Prostate gland (tissue), 2 donors: ENCODE results near the gene SRSF3. TPM values are rescaled to one million over a fixed set of nuclear protein-coding genes. Genes with fewer than 3 reads are reported as not detected.

ENCODE experiments used
- DNase-seq: peaks from one replicate; pipeline ENCODE4 v3.0.0-alpha.2; 2019; ENCODE audit warnings: low spot score
- H3K27ac ChIP-seq, 2 donors: fragments of 200-600 bp; sonication (generic); 2 replicates each; pipeline ENCODE4 v1.5.1; 2017 to 2019
- H3K27me3 ChIP-seq: fragments of 200-600 bp; sonication (generic); replicated peaks from 2 replicates; pipeline ENCODE4 v1.5.1; 2019; ENCODE audit not compliant: insufficient read depth
- H3K36me3 ChIP-seq, 2 donors: fragments of 200-600 bp; sonication (generic); 1 replicate in 1 of 2; 2 replicates in 1 of 2; pipeline versions ENCODE4 v1.5.1 to v1.8.1; 2017 to 2019
- H3K4me1 ChIP-seq: fragments of 200-600 bp; sonication (generic); replicated peaks from 2 replicates; pipeline ENCODE4 v1.5.1; 2019
- H3K4me3 ChIP-seq, 2 donors: fragments of 200-600 bp; sonication (generic); 2 replicates each; pipeline ENCODE4 v1.5.1; 2017 to 2019
- H3K9me3 ChIP-seq: fragments of 200-600 bp; sonication (generic); 2 replicates; pipeline ENCODE4 v1.5.1; 2017
- CTCF ChIP-seq, 4 experiments: fragments of 200-600 bp in 2 of 4; fragments of 450-650 bp in 2 of 4; sonication (generic) in 2 of 4; IDR thresholded peaks; 1 replicate in 3 of 4; 2 replicates in 1 of 4; pipeline ENCODE4 v1.5.1; 2016 to 2019; ENCODE audit warnings: antibody characterized with exemption in 4 of 4, mild to moderate bottlenecking in 2 of 4, moderate library complexity in 2 of 4
- POLR2A ChIP-seq: fragments of 450-650 bp; IDR thresholded peaks from one replicate; pipeline ENCODE4 v1.6.1; 2016; ENCODE audit warnings: antibody characterized with exemption, mild to moderate bottlenecking
- POLR2AphosphoS5 ChIP-seq: sonication (generic); formaldehyde crosslinking; IDR thresholded peaks from one replicate; pipeline ENCODE4 v1.6.1; 2017; ENCODE audit warnings: antibody characterized with exemption
- WGBS: methylation state at CpG from one replicate; pipeline ENCODE4 v1.1.5; 2018; 5-methylcytosine and 5-hydroxymethylcytosine counted together
- intact Hi-C: fragments of 100-400 bp; cut with DNase I; formaldehyde crosslinking; loops from one replicate; pipeline ENCODE4 v1.14.2; 2022
- total RNA-seq, 2 donors: library from RNA; depleted of rRNA; stranded (reverse); fragments of >200 nt; gene quantifications; one replicate each; pipeline ENCODE4 v1.1.0, GENCODE V29; 2016

Gene SRSF3
- total RNA-seq, 2 donors from 2014 or later = 111 to 153 TPM

DNA sequence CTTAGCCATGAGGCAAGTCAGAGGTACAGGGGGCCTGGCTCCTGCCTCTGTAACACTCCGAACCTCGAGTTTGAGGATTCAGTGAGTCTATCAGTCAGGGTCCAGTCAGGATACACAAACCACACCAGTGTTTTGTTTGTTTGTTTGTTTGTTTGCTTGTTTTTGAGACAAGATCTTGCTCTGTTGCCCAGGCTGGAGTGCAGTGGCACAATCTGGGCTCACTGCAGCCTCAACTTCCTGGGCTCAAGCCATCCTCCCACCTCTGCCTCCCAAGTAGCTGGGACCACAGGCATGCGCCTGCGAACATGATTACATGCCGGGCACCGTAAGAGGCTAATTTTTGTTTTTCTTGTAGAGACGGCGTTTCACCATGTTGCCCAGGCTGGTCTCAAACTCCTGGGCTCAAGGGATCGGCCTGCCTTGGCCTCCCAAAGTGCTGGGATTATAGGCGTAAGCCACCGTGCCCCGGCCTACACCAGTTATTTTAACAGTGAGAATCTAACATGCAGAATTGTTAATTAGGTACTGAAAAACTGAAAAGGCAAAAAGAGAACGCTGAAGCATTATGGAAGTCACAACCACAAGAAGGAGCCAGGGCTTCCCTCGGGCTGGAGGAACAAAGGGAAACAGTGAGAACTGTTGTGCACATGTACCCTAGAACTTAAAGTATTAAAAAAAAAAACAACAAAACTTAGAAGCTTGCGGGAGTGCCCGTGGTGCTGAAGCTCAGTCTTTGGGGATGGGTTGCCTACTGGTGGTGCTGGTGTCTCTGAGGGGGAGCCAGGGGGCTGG is 40.4 kb downstream of the SRSF3 start:
- no peaks in the 10 kb centered on the region for H3K27me3 ChIP-seq
- H3K36me3 ChIP-seq = no peaks in the 10 kb centered on the region
- peak overlapping the region; percentile 31 to 43 for H3K27ac ChIP-seq
- H3K4me1 ChIP-seq = peaks cover 4% of the 10 kb centered on the region
- TF ChIP-seq POLR2AphosphoS5 (no peak), CTCF (IDR thresholded peaks at IDR 0.05) (no peak), POLR2A (no peak)
- intact Hi-C loops = no loop called here
- no peak for DNase-seq
- H3K4me3 ChIP-seq = no peak overlapping the region
- no peaks in the 10 kb centered on the region for H3K9me3 ChIP-seq
- WGBS = 79% methylated on average over 16 of the region's 16 CpGs

DNA sequence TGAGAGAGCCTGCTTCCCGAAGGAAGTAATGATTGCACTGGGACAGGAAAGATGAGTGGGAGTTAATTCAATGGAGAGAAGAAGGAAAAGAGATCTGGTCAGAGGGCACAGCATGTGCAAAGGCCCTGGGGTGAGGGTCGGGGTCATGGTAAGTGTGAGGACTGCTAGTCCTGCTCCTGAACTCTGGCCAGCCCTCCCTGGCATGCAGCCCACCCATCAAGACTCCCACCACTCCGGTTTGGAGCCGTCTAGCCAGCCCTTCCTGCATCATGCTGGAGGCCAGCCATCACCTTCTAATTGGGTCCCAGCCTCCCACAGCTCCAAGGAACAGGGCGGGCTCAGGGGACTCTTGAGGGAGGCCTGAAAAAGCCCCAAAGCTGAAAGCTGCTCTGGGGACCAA is 42.1 kb downstream of the SRSF3 start:
- H3K4me3 ChIP-seq = no peak overlapping the region
- no peak for DNase-seq
- H3K27me3 ChIP-seq = no peaks in the 10 kb centered on the region
- TF ChIP-seq CTCF (IDR thresholded peaks at IDR 0.05) = no peak
- no peak for TF ChIP-seq POLR2AphosphoS5
- TF ChIP-seq POLR2A = no peak
- 63% methylated on average over 5 of the region's 5 CpGs for WGBS
- H3K36me3 ChIP-seq = no peaks in the 10 kb centered on the region
- H3K9me3 ChIP-seq = no peaks in the 10 kb centered on the region
- no peak overlapping the region for H3K27ac ChIP-seq
- H3K4me1 ChIP-seq = peaks cover 7% of the 10 kb centered on the region
- intact Hi-C loops = no loop called here

GRCh38 chr6:36636687-36637418 is 42.7 kb downstream of the SRSF3 start:
- WGBS = 71% methylated on average over 12 of the region's 12 CpGs
- no peaks in the 10 kb centered on the region for H3K9me3 ChIP-seq
- intact Hi-C loops = no loop called here
- no peak for DNase-seq
- TF ChIP-seq POLR2AphosphoS5 (no peak), POLR2A (no peak), CTCF (IDR thresholded peaks at IDR 0.05) (no peak)
- no peaks in the 10 kb centered on the region for H3K36me3 ChIP-seq
- peaks cover 8% of the 10 kb centered on the region for H3K4me1 ChIP-seq
- no peaks in the 10 kb centered on the region for H3K27me3 ChIP-seq
- H3K27ac ChIP-seq = no peak overlapping the region
- H3K4me3 ChIP-seq = no peak overlapping the region

DNA sequence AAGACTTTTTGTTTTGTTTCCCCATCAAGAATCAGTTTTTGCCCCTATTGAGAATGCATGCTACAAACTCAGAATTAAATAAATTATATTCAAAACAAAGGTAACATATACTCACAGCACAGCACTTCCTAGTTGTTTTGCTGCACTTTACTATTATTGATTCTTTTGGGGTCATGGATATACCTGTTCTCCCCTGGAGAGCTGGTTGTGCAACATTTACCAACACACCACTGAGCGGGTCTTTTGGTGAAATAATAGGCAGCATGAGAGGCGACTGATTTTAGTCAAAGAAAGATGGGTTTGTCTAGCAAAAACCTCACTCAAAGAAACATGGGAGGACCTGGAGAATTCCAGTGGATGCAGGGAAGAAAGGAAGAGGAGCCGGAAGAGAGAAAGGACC is 44.4 kb downstream of the SRSF3 start:
- 91% methylated on average over 3 of the region's 3 CpGs for WGBS
- no peaks in the 10 kb centered on the region for H3K9me3 ChIP-seq
- H3K4me3 ChIP-seq = no peak overlapping the region
- H3K4me1 ChIP-seq = peaks cover 15% of the 10 kb centered on the region
- no peak for DNase-seq
- H3K36me3 ChIP-seq = no peaks in the 10 kb centered on the region
- H3K27ac ChIP-seq = no peak overlapping the region
- TF ChIP-seq POLR2A (no peak), POLR2AphosphoS5 (no peak), CTCF (IDR thresholded peaks at IDR 0.05) (no peak)
- no peaks in the 10 kb centered on the region for H3K27me3 ChIP-seq
- intact Hi-C loops = no loop called here
